Measurements from ENCODE around the gene TSC2. TPM values are rescaled to one million over a fixed set of nuclear protein-coding genes. Genes with fewer than 3 reads are reported as not detected.

The TSC2 gene
- total and polyA plus RNA-seq, 9 of the 15 experiments (the other 6 are each of a cell fraction or from before 2014, with no cell fraction given): 1.3 to 68.1 (median 16.6) TPM

- TF ChIP-seq ZNF740 (CRISPR knock-in tag; IDR thresholded peaks at IDR 0.05) (no peak), ZNF740 (tag; IDR thresholded peaks at IDR 0.05) (no peak), ZNF184 (CRISPR knock-in tag; IDR thresholded peaks at IDR 0.05) (no peak), ZNF12 (CRISPR knock-in tag; IDR thresholded peaks at IDR 0.05) (no peak), PREB (CRISPR knock-in tag; IDR thresholded peaks at IDR 0.05) (no peak), STAT6 (CRISPR knock-in tag; IDR thresholded peaks at IDR 0.05) (no peak), XRCC3 (IDR thresholded peaks at IDR 0.05) (no peak), MLLT1 (IDR thresholded peaks at IDR 0.05) (no peak), PCBP1 (IDR thresholded peaks at IDR 0.05; ENCODE audit: low read depth, low read length, poor library complexity, severe bottlenecking) (no peak), GTF2A2 (tag; IDR thresholded peaks at IDR 0.05) (no peak), MTA3 (IDR thresholded peaks at IDR 0.05; ENCODE audit: borderline replicate concordance) (0 out of 2 replicates have a peak, but pooled peaks have one; percentile 38), TRIM25 (IDR thresholded peaks at IDR 0.05; ENCODE audit: borderline replicate concordance) (no peak), CREB1 (IDR thresholded peaks at IDR 0.05) (peak; percentile 33; the same call in 1 of the 2 replicates), CREB1 (CRISPR knock-in tag; IDR thresholded peaks at IDR 0.05) (no peak; the same call in none of the 2 replicates), RBBP5 (IDR thresholded peaks at IDR 0.05; ENCODE audit: borderline replicate concordance, insufficient read depth, low read length, poor library complexity, severe bottlenecking) (peak; percentile 29), ELK3 (CRISPR knock-in tag; IDR thresholded peaks at IDR 0.05) (no peak), ATF1 (CRISPR knock-in tag; IDR thresholded peaks at IDR 0.05) (no peak), ATF1 (tag; IDR thresholded peaks at IDR 0.05) (peak; percentile 50), NFIX (CRISPR knock-in tag; IDR thresholded peaks at IDR 0.05; ENCODE audit: low read depth) (no peak)
These were observed 43.8 kb upstream of the TSC2 start (continued) for GRCh38 chr16:2003827-2004641.

Data from K562 (cell line).